ENCODE data around the gene FAM13C.

FAM13C gene

GRCh38 chr10:59240582-59241183 is 121.7 kb downstream of the FAM13C start:
- no peak overlapping the region for H3K27ac ChIP-seq
- TF ChIP-seq, protein P1, sequence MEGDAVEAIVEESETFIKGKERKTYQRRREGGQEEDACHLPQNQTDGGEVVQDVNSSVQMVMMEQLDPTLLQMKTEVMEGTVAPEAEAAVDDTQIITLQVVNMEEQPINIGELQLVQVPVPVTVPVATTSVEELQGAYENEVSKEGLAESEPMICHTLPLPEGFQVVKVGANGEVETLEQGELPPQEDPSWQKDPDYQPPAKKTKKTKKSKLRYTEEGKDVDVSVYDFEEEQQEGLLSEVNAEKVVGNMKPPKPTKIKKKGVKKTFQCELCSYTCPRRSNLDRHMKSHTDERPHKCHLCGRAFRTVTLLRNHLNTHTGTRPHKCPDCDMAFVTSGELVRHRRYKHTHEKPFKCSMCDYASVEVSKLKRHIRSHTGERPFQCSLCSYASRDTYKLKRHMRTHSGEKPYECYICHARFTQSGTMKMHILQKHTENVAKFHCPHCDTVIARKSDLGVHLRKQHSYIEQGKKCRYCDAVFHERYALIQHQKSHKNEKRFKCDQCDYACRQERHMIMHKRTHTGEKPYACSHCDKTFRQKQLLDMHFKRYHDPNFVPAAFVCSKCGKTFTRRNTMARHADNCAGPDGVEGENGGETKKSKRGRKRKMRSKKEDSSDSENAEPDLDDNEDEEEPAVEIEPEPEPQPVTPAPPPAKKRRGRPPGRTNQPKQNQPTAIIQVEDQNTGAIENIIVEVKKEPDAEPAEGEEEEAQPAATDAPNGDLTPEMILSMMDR (conservative IDR thresholded peaks at IDR 0.05): peak; percentile 73

- peak overlapping the region; percentile 22; the same call in 1 of the 2 replicates for H3K27ac ChIP-seq
Observed at GRCh38 chr10:59239108-59239507, 123.2 kb downstream of the FAM13C start.

DNA sequence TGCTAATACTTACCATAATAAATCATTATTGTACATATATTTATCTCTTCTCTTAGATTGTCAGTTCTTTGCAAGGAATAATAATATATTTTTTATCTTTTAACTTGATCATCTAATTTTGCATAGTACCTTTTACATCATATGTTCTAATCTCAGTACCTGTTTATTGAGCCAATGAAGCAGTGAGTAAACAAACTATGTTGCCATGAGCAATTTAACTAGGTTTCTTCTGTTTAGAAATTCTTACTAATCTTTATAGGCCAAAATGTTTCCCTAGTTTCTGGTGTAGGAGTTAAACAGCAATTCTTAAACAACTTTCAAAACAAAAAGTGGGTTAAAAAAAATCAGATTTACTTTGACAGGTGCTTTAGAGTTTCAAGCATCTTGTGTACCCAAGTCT is 124.6 kb downstream of the FAM13C start:
- H3K27ac ChIP-seq: peak overlapping the region; percentile 22
- TF ChIP-seq, protein P1 (conservative IDR thresholded peaks at IDR 0.05): no peak

- no peak overlapping the region for H3K27ac ChIP-seq
- TF ChIP-seq, protein P1 (conservative IDR thresholded peaks at IDR 0.05): no peak
Observed at GRCh38 chr10:59236064-59236697, 126.2 kb downstream of the FAM13C start.

DNA sequence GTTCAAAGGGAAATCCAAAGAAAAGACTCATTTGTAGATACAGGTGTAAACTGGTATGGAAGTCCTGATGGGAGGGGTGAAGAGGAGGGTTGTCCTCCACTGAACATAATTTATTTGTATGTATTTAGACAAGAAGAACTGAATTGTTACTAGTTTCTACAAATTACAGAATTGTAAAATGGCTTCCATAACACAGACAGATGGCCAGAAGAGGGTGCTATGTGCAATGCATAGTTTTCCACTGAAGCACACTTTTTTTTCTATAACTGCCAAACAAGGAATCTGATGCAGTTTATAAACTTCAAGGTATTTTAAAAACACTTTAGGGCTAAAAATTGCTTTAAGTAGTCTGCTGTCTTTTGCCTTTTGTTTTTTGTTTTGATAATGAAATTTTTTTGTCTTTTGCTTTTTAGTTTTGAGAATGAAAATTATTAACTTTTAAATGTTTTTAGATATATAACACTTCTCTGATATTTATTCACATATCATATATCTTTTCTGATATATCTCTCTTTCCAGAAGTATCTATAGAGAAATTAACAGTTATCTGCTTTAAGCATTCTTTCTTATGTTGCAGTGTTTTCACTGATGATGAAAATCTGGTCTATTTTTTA is 127.4 kb downstream of the FAM13C start:
- no peak overlapping the region for H3K27ac ChIP-seq
- TF ChIP-seq, protein P1 (conservative IDR thresholded peaks at IDR 0.05): peak; percentile 79

GRCh38 chr10:59234194-59234593 is 128.2 kb downstream of the FAM13C start:
- no peak overlapping the region for H3K27ac ChIP-seq
- TF ChIP-seq, protein P1 (conservative IDR thresholded peaks at IDR 0.05): no peak

- no peak overlapping the region for H3K27ac ChIP-seq
- TF ChIP-seq, protein P1 (conservative IDR thresholded peaks at IDR 0.05): no peak
Observed at GRCh38 chr10:59229441-59229840, 132.9 kb downstream of the FAM13C start.

Data from VCaP (cell line).